Ishikawa (cell line): Measurements from ENCODE around the gene EXTL2.

Experiments
- CEBPB ChIP-seq: IDR thresholded peaks from 2 replicates; pipeline ENCODE4 v1.6.1; 2012
- CREB1 ChIP-seq: IDR thresholded peaks from 2 replicates; pipeline ENCODE4 v1.6.1; 2012; ENCODE audit warnings: low read depth
- EGR1 ChIP-seq: IDR thresholded peaks from 2 replicates; pipeline ENCODE4 v1.6.1; 2012
- EP300 ChIP-seq: IDR thresholded peaks from 2 replicates; pipeline ENCODE4 v1.6.1; 2012; ENCODE audit warnings: borderline replicate concordance
- FOXM1 ChIP-seq: IDR thresholded peaks from 2 replicates; pipeline ENCODE4 v1.6.1; 2012; ENCODE audit warnings: low read depth, borderline replicate concordance
- NFIC ChIP-seq: IDR thresholded peaks from 2 replicates; pipeline ENCODE4 v1.6.1; 2012
- RAD21 ChIP-seq: IDR thresholded peaks from 2 replicates; pipeline ENCODE4 v1.6.1; 2012; ENCODE audit warnings: low read depth
- TAF1 ChIP-seq: IDR thresholded peaks from 2 replicates; pipeline ENCODE4 v1.6.1; 2012; ENCODE audit warnings: low read depth, mild to moderate bottlenecking
- TCF12 ChIP-seq: IDR thresholded peaks from 2 replicates; pipeline ENCODE4 v1.6.1; 2012; ENCODE audit warnings: low read depth
- TEAD4 ChIP-seq: IDR thresholded peaks from 2 replicates; pipeline ENCODE4 v1.6.1; 2012
- YY1 ChIP-seq: IDR thresholded peaks from 2 replicates; pipeline ENCODE4 v1.6.1; 2012; ENCODE audit warnings: low read depth
- ZBTB7A ChIP-seq: IDR thresholded peaks from 2 replicates; pipeline ENCODE4 v1.6.1; 2012; ENCODE audit warnings: low read depth
- TF ChIP-seq, protein P1 (sequence below): IDR thresholded peaks from 2 replicates; pipeline ENCODE4 v1.6.1; 2012; ENCODE audit warnings: low read depth, mild to moderate bottlenecking
- TF ChIP-seq, protein P2 (sequence below): IDR thresholded peaks from 2 replicates; pipeline ENCODE4 v1.6.1; 2012
- TF ChIP-seq, protein P3 (sequence below): IDR thresholded peaks from 2 replicates; pipeline ENCODE4 v1.6.1; 2012

The EXTL2 gene

DNA sequence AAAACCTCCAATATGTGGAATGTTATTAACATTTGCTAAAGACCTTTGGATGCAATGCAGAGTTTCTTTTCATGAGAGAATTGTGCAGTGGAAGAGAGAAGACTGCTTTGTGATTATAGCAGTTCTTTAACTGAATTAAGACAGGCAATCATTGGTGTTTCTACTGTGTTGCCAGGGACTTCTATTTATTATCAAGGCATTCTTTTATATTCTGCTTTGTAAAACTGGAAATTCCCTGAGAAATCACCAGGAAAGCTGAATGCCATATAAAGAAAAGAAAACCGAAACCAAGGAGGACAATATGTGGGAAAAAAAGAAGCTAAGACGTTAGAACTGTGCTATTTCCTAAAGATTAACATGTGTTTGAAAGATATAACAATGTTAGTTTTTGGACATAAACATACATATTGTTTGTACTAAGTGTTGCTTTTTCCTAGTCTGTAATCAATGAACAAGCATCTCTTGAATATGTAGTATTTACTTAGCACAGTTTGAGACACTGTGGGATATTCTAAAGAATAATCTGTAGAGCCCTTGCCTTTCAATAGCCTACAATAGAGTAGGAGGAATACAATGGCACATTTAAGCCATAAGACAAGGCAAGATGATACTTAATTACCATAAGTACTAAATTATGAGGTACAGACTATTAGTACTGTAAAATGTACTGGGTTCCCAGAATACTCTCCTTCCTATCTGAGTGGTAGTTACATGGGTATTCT, 47.1 kb downstream of the EXTL2 start:
- TF ChIP-seq ZBTB7A (no peak), YY1 (no peak), RAD21 (no peak), NFIC (no peak), FOXM1 (no peak), EP300 (no peak), EGR1 (no peak), CEBPB (no peak)
- TF ChIP-seq, protein P1, sequence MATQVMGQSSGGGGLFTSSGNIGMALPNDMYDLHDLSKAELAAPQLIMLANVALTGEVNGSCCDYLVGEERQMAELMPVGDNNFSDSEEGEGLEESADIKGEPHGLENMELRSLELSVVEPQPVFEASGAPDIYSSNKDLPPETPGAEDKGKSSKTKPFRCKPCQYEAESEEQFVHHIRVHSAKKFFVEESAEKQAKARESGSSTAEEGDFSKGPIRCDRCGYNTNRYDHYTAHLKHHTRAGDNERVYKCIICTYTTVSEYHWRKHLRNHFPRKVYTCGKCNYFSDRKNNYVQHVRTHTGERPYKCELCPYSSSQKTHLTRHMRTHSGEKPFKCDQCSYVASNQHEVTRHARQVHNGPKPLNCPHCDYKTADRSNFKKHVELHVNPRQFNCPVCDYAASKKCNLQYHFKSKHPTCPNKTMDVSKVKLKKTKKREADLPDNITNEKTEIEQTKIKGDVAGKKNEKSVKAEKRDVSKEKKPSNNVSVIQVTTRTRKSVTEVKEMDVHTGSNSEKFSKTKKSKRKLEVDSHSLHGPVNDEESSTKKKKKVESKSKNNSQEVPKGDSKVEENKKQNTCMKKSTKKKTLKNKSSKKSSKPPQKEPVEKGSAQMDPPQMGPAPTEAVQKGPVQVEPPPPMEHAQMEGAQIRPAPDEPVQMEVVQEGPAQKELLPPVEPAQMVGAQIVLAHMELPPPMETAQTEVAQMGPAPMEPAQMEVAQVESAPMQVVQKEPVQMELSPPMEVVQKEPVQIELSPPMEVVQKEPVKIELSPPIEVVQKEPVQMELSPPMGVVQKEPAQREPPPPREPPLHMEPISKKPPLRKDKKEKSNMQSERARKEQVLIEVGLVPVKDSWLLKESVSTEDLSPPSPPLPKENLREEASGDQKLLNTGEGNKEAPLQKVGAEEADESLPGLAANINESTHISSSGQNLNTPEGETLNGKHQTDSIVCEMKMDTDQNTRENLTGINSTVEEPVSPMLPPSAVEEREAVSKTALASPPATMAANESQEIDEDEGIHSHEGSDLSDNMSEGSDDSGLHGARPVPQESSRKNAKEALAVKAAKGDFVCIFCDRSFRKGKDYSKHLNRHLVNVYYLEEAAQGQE, result no peak
- TF ChIP-seq, protein P2, sequence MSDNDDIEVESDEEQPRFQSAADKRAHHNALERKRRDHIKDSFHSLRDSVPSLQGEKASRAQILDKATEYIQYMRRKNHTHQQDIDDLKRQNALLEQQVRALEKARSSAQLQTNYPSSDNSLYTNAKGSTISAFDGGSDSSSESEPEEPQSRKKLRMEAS, result no peak
- TF ChIP-seq, protein P3, sequence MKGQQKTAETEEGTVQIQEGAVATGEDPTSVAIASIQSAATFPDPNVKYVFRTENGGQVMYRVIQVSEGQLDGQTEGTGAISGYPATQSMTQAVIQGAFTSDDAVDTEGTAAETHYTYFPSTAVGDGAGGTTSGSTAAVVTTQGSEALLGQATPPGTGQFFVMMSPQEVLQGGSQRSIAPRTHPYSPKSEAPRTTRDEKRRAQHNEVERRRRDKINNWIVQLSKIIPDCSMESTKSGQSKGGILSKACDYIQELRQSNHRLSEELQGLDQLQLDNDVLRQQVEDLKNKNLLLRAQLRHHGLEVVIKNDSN, result no peak

DNA sequence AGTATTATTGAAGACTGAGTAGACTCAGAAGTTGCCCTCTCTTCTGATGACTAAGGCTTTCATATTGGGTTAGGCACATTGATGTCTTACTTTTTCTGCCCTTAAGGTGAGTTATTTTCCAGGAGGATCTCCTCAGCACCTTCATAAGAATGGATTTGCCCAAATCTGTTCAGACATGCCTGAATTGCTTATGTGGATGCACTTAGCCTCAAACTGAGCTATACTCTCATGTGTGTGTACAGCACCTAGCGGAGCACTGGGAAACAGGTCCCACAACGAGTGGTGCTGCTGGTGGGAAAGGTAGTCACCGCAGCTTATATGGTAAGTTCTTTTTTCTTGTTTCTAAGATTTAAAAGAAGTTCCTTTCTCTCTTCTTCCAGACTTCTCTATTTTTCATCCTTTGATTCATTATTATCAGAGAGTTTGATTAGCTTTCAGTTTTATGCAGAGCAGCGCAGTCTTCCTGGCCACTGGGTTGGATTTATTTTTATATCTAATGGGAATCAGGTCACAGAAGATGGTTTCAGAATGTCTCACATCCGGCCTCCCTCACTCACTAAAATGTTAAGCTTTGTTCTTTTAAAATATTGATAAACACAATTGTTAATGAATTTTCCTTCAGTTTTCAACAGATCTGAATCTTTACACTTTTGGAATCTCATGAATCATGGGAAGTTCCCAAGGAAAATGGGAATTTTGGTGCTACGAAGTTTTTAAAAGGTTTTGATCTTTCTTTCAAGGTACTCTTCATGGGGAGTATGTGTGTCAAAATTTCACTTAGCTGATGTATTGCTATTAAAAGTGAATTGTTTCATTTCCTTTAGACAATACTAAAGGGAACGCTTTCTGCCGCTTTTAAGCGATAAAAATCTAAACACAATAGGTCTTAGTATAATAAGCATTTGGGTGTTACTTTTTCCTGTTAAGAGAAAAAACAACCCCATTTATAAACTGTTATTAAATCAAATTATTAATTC, 58.5 kb downstream of the EXTL2 start:
- TF ChIP-seq, protein P2, result no peak
- no peak for TF ChIP-seq TEAD4
- no peak for TF ChIP-seq FOXM1
- no peak for TF ChIP-seq YY1
- TF ChIP-seq RAD21, result no peak
- no peak for TF ChIP-seq CREB1
- TF ChIP-seq NFIC, result no peak
- no peak for TF ChIP-seq TCF12
- TF ChIP-seq, protein P3, result no peak
- TF ChIP-seq EGR1, result no peak
- no peak for TF ChIP-seq CEBPB
- no peak for TF ChIP-seq TAF1
- TF ChIP-seq, protein P1, result no peak
- no peak for TF ChIP-seq ZBTB7A
- no peak for TF ChIP-seq EP300

DNA sequence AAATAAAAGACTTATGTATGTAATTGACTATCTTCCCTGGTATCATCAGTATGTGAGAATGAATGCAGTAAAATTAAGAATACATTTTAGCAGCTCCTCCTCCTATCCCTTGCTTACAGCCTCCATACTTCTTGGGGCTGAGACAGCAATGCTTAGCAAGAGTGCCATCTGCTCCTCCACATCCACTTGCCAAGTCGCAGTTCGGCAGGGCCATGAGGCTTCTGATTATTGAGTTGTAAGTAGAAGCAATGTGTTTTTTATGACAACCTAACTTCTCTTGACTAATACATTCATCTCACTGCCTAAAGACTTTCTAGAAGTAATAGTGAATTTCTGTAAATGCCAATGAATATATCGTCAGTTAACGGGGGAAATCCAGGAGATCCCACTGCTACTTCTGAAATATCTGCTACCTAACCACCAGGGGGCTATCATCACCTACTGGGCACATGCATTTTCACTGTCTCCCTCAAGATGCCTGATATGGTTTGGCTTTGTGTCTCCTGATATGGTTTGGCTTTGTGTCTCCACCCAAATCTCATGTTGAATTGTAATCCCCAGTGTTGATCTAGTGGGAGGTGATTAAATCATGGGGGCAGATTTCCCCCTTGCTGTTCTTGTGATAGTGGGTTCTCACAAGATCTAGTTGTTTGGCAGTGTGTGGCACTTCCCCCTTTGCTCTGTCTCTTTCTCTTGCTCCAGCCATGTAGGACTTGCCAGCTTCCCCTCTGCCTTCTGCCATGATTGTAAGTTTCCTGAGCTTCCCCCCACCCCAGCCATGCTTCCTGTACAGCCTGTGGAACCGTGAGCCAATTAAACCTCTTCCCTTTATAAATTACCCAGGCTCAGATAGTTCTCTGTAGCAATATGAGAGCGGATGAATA, 59.6 kb downstream of the EXTL2 start:
- TF ChIP-seq, protein P2, result no peak
- TF ChIP-seq, protein P1, result no peak
- TF ChIP-seq EP300 (no peak), TCF12 (no peak), RAD21 (peak; percentile 57), CEBPB (no peak), TEAD4 (no peak)
